HEK293 (cell line): Measurements from ENCODE around the gene SFXN1.

Source experiments
- ATF2 ChIP-seq: fragments of 450-650 bp; formaldehyde crosslinking; IDR thresholded peaks from 2 replicates; pipeline ENCODE4 v1.5.1; 2016; ENCODE audit warnings: missing biosample characterization, missing genetic modification characterization, low read depth
- BCL11B ChIP-seq: fragments of 450-650 bp; formaldehyde crosslinking; IDR thresholded peaks from 2 replicates; pipeline ENCODE4 v1.5.1; 2016; ENCODE audit warnings: low read depth, missing biosample characterization, missing genetic modification characterization
- PRDM1 ChIP-seq: fragments of 450-650 bp; formaldehyde crosslinking; IDR thresholded peaks from 2 replicates; pipeline ENCODE4; 2016; ENCODE audit warnings: missing biosample characterization, missing genetic modification characterization
- SALL2 ChIP-seq: fragments of 450-650 bp; formaldehyde crosslinking; IDR thresholded peaks from 2 replicates; pipeline ENCODE4 v1.5.0; 2017; ENCODE audit warnings: missing biosample characterization, mild to moderate bottlenecking, missing genetic modification characterization, borderline replicate concordance
- ZBTB21 ChIP-seq: fragments of 450-650 bp; formaldehyde crosslinking; IDR thresholded peaks from 2 replicates; pipeline ENCODE4 v1.5.1; 2017; ENCODE audit warnings: missing biosample characterization, missing genetic modification characterization
- ZBTB44 ChIP-seq: fragments of 450-650 bp; IDR thresholded peaks from 2 replicates; pipeline ENCODE4 v1.5.1; 2018; ENCODE audit warnings: missing biosample characterization, mild to moderate bottlenecking, missing genetic modification characterization
- ZBTB7A ChIP-seq: fragments of 450-650 bp; formaldehyde crosslinking; IDR thresholded peaks from 2 replicates; pipeline ENCODE4 v1.5.1; 2016; ENCODE audit warnings: low read depth, missing biosample characterization, missing genetic modification characterization
- ZFP41 ChIP-seq: fragments of 450-650 bp; formaldehyde crosslinking; IDR thresholded peaks from 2 replicates; pipeline ENCODE4 v1.5.1; 2016; ENCODE audit warnings: missing biosample characterization, missing genetic modification characterization, borderline replicate concordance
- ZNF10 ChIP-seq: fragments of 450-650 bp; formaldehyde crosslinking; IDR thresholded peaks from 2 replicates; pipeline ENCODE4 v1.5.1; 2017; ENCODE audit warnings: missing biosample characterization, missing genetic modification characterization
- ZNF114 ChIP-seq: fragments of 450-650 bp; formaldehyde crosslinking; IDR thresholded peaks from 2 replicates; pipeline ENCODE4 v1.5.0; 2017; ENCODE audit warnings: missing biosample characterization, missing genetic modification characterization
- ZNF155 ChIP-seq: fragments of 450-650 bp; formaldehyde crosslinking; IDR thresholded peaks from 2 replicates; pipeline ENCODE4 v1.5.1; 2016; ENCODE audit warnings: missing biosample characterization, missing genetic modification characterization
- ZNF19 ChIP-seq: fragments of 450-650 bp; formaldehyde crosslinking; IDR thresholded peaks from 2 replicates; pipeline ENCODE4; 2016; ENCODE audit warnings: missing biosample characterization, missing genetic modification characterization, low read depth
- ZNF2 ChIP-seq: fragments of 450-650 bp; formaldehyde crosslinking; IDR thresholded peaks from 2 replicates; pipeline ENCODE4 v1.5.1; 2016; ENCODE audit warnings: missing biosample characterization, missing genetic modification characterization
- ZNF211 ChIP-seq: fragments of 450-650 bp; formaldehyde crosslinking; IDR thresholded peaks from 2 replicates; pipeline ENCODE4 v1.5.1; 2016; ENCODE audit warnings: low read depth, missing biosample characterization, missing genetic modification characterization
- ZNF341 ChIP-seq: fragments of 450-650 bp; formaldehyde crosslinking; IDR thresholded peaks from 2 replicates; pipeline ENCODE4; 2016; ENCODE audit warnings: low read depth, missing biosample characterization, missing genetic modification characterization
- ZNF37A ChIP-seq: fragments of 450-650 bp; IDR thresholded peaks from 2 replicates; pipeline ENCODE4 v1.5.1; 2018; ENCODE audit warnings: missing biosample characterization, missing genetic modification characterization
- ZNF394 ChIP-seq: fragments of 450-650 bp; formaldehyde crosslinking; IDR thresholded peaks from 2 replicates; pipeline ENCODE4 v1.5.1; 2016; ENCODE audit warnings: missing biosample characterization, missing genetic modification characterization, mild to moderate bottlenecking, moderate library complexity, borderline replicate concordance
- ZNF416 ChIP-seq: fragments of 450-650 bp; formaldehyde crosslinking; IDR thresholded peaks from 2 replicates; pipeline ENCODE4 v1.5.1; 2016; ENCODE audit warnings: missing biosample characterization, missing genetic modification characterization
- ZNF521 ChIP-seq: fragments of 450-650 bp; formaldehyde crosslinking; IDR thresholded peaks from 2 replicates; pipeline ENCODE4 v1.5.1; 2017; ENCODE audit warnings: missing biosample characterization, mild to moderate bottlenecking, missing genetic modification characterization
- ZNF571 ChIP-seq: fragments of 450-650 bp; formaldehyde crosslinking; IDR thresholded peaks from 2 replicates; pipeline ENCODE4 v1.5.0; 2017; ENCODE audit warnings: missing biosample characterization, missing genetic modification characterization
- ZNF596 ChIP-seq: fragments of 450-650 bp; IDR thresholded peaks from 2 replicates; pipeline ENCODE4 v1.5.0; 2018; ENCODE audit warnings: missing biosample characterization, mild to moderate bottlenecking, missing genetic modification characterization, moderate library complexity
- ZNF654 ChIP-seq: fragments of 450-650 bp; formaldehyde crosslinking; IDR thresholded peaks from 2 replicates; pipeline ENCODE4 v1.5.1; 2016; ENCODE audit warnings: low read depth, missing biosample characterization, missing genetic modification characterization
- ZNF664 ChIP-seq: fragments of 450-650 bp; formaldehyde crosslinking; IDR thresholded peaks from 2 replicates; pipeline ENCODE4 v1.5.1; 2016; ENCODE audit warnings: missing biosample characterization, missing genetic modification characterization
- ZNF785 ChIP-seq: fragments of 450-650 bp; formaldehyde crosslinking; IDR thresholded peaks from 2 replicates; pipeline ENCODE4 v1.5.1; 2016; ENCODE audit warnings: missing biosample characterization, missing genetic modification characterization
- ZSCAN23 ChIP-seq: fragments of 450-650 bp; formaldehyde crosslinking; IDR thresholded peaks from 2 replicates; pipeline ENCODE4 v1.5.1; 2016; ENCODE audit warnings: missing biosample characterization, missing genetic modification characterization
- TF ChIP-seq, protein P1 (sequence below): fragments of 450-650 bp; formaldehyde crosslinking; IDR thresholded peaks from 2 replicates; pipeline ENCODE4 v1.5.1; 2016; ENCODE audit warnings: missing biosample characterization, missing genetic modification characterization
- TF ChIP-seq, protein P2 (sequence below): fragments of 450-650 bp; formaldehyde crosslinking; IDR thresholded peaks from 2 replicates; pipeline ENCODE4 v1.5.1; 2016; ENCODE audit warnings: missing biosample characterization, missing genetic modification characterization
- TF ChIP-seq, protein P3 (sequence below): fragments of 450-650 bp; formaldehyde crosslinking; IDR thresholded peaks from 2 replicates; pipeline ENCODE4 v1.5.1; 2017; ENCODE audit warnings: missing biosample characterization, mild to moderate bottlenecking, missing genetic modification characterization, moderate library complexity
- TF ChIP-seq, protein P4 (sequence below): fragments of 450-650 bp; formaldehyde crosslinking; IDR thresholded peaks from 2 replicates; pipeline ENCODE4 v1.5.1; 2016; ENCODE audit warnings: missing biosample characterization, missing genetic modification characterization

Gene SFXN1

DNA sequence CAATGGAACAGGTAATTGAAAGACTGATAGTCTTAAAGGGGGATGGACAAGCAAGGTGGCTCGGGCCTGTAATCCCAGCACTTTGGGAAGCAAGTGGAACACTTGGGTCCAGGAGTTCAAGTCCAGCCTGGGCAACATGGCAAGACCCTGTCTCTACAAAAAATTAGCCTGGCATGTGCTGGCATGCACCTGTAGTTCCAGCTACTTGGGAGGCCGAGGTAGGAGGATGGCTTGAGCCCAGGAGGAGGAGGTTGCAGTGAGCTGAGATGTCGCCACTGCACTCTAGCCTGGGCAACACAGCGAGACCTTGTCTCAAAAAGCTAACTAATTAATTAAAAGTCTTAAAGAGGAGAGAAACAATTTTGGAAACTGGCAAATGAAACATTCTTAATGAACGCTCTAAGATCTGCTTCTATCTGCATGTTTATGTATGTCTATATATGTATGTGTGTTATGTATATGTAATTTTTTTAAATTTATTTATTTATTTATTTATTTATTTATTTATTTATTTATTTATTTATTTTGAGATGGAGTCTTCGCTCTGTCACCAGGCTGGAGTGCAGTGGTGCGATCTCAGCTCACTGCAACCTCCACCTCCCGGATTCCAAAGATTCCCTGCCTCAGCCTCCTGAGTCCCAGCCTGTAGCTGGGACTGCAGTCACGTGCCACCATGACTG lies 80.6 kb downstream of the SFXN1 start (continued):
- TF ChIP-seq, protein P1, sequence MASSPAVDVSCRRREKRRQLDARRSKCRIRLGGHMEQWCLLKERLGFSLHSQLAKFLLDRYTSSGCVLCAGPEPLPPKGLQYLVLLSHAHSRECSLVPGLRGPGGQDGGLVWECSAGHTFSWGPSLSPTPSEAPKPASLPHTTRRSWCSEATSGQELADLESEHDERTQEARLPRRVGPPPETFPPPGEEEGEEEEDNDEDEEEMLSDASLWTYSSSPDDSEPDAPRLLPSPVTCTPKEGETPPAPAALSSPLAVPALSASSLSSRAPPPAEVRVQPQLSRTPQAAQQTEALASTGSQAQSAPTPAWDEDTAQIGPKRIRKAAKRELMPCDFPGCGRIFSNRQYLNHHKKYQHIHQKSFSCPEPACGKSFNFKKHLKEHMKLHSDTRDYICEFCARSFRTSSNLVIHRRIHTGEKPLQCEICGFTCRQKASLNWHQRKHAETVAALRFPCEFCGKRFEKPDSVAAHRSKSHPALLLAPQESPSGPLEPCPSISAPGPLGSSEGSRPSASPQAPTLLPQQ = no peak
- no peak for TF ChIP-seq ZNF571 (tag by site-specific recombination)
- peak; percentile 83 for TF ChIP-seq ZNF664 (tag by site-specific recombination)
- no peak for TF ChIP-seq ZFP41
- no peak for TF ChIP-seq ZBTB44
- peak; percentile 47; the same call in 1 of the 2 replicates for TF ChIP-seq ZBTB21 (tag by site-specific recombination)
- no peak for TF ChIP-seq ZBTB7A (tag by site-specific recombination)
- TF ChIP-seq, protein P2, sequence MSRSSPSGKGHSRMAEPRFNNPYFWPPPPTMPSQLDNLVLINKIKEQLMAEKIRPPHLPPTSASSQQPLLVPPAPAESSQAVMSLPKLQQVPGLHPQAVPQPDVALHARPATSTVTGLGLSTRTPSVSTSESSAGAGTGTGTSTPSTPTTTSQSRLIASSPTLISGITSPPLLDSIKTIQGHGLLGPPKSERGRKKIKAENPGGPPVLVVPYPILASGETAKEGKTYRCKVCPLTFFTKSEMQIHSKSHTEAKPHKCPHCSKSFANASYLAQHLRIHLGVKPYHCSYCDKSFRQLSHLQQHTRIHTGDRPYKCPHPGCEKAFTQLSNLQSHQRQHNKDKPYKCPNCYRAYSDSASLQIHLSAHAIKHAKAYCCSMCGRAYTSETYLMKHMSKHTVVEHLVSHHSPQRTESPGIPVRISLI (tag by site-specific recombination) = no peak
- no peak for TF ChIP-seq ZNF416 (tag by site-specific recombination)
- TF ChIP-seq ZSCAN23 (tag by site-specific recombination) = no peak
- no peak for TF ChIP-seq PRDM1 (tag by site-specific recombination)
- TF ChIP-seq ATF2 (tag by site-specific recombination) = no peak
- TF ChIP-seq, protein P3, sequence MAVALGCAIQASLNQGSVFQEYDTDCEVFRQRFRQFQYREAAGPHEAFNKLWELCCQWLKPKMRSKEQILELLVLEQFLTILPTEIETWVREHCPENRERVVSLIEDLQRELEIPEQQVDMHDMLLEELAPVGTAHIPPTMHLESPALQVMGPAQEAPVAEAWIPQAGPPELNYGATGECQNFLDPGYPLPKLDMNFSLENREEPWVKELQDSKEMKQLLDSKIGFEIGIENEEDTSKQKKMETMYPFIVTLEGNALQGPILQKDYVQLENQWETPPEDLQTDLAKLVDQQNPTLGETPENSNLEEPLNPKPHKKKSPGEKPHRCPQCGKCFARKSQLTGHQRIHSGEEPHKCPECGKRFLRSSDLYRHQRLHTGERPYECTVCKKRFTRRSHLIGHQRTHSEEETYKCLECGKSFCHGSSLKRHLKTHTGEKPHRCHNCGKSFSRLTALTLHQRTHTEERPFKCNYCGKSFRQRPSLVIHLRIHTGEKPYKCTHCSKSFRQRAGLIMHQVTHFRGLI (tag by site-specific recombination) = no peak
- no peak for TF ChIP-seq ZNF114
- TF ChIP-seq ZNF155 (tag by site-specific recombination) = no peak
- TF ChIP-seq ZNF394 = peak; percentile 98
- peak; percentile 41; the same call in 1 of the 2 replicates for TF ChIP-seq ZNF19 (tag by site-specific recombination)
- no peak for TF ChIP-seq ZNF10 (tag by site-specific recombination)
- no peak for TF ChIP-seq ZNF596 (tag by site-specific recombination)
- TF ChIP-seq ZNF521 (tag by site-specific recombination) = no peak
- TF ChIP-seq, protein P4, sequence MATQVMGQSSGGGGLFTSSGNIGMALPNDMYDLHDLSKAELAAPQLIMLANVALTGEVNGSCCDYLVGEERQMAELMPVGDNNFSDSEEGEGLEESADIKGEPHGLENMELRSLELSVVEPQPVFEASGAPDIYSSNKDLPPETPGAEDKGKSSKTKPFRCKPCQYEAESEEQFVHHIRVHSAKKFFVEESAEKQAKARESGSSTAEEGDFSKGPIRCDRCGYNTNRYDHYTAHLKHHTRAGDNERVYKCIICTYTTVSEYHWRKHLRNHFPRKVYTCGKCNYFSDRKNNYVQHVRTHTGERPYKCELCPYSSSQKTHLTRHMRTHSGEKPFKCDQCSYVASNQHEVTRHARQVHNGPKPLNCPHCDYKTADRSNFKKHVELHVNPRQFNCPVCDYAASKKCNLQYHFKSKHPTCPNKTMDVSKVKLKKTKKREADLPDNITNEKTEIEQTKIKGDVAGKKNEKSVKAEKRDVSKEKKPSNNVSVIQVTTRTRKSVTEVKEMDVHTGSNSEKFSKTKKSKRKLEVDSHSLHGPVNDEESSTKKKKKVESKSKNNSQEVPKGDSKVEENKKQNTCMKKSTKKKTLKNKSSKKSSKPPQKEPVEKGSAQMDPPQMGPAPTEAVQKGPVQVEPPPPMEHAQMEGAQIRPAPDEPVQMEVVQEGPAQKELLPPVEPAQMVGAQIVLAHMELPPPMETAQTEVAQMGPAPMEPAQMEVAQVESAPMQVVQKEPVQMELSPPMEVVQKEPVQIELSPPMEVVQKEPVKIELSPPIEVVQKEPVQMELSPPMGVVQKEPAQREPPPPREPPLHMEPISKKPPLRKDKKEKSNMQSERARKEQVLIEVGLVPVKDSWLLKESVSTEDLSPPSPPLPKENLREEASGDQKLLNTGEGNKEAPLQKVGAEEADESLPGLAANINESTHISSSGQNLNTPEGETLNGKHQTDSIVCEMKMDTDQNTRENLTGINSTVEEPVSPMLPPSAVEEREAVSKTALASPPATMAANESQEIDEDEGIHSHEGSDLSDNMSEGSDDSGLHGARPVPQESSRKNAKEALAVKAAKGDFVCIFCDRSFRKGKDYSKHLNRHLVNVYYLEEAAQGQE (tag by site-specific recombination) = peak; percentile 81
- no peak for TF ChIP-seq ZNF211 (tag by site-specific recombination)
- no peak for TF ChIP-seq ZNF37A (tag by site-specific recombination)
- no peak for TF ChIP-seq ZNF785
- no peak for TF ChIP-seq BCL11B (tag by site-specific recombination)
- TF ChIP-seq ZNF654 = peak; percentile 51
- peak; percentile 43; the same call in 1 of the 2 replicates for TF ChIP-seq ZNF341 (tag by site-specific recombination)
- no peak for TF ChIP-seq ZNF2 (tag by site-specific recombination)
- no peak for TF ChIP-seq SALL2
